ENCODE measurements around the gene HINFP.
"Not testable (repeated sequence)": the region's sequence is repeated elsewhere in the genome, so short reads cannot be mapped to it uniquely, and the experiment has no call there.

HINFP gene

GRCh38 chr11:119158467-119158866, 37.1 kb downstream of the HINFP start:
- no peak for DNase-seq

- DNase-seq: no peak
Observed at GRCh38 chr11:119160151-119160550, 38.8 kb downstream of the HINFP start.

- DNase-seq: no peak
Observed at GRCh38 chr11:119161871-119162270, 40.5 kb downstream of the HINFP start.

GRCh38 chr11:119166368-119167076, 45.1 kb downstream of the HINFP start:
- no peak for DNase-seq

- not testable (repeated sequence) for DNase-seq
Observed at GRCh38 chr11:119167077-119167458, 45.7 kb downstream of the HINFP start.

GRCh38 chr11:119167933-119168332, 46.6 kb downstream of the HINFP start:
- DNase-seq: no peak

- peak; percentile 79 for DNase-seq
Observed at GRCh38 chr11:119168471-119169281, 47.3 kb downstream of the HINFP start, which contains the start of gene NLRX1. Gene NLRX1, plus strand, starts transcription at chr11:119168725. Its CDS starts 2,679 bp downstream, at chr11:119171404.

- DNase-seq: peak; percentile 23
Observed at GRCh38 chr11:119169282-119169719, 47.9 kb downstream of the HINFP start.

- no peak for DNase-seq
Observed at GRCh38 chr11:119172513-119172912, 51.1 kb downstream of the HINFP start.

- no peak for DNase-seq
Observed at GRCh38 chr11:119173453-119173852, 52.1 kb downstream of the HINFP start.

- no peak for DNase-seq
Observed at GRCh38 chr11:119175493-119176077, 54.2 kb downstream of the HINFP start.

GRCh38 chr11:119178166-119178680, 56.8 kb downstream of the HINFP start:
- no peak for DNase-seq

- no peak for DNase-seq
Observed at GRCh38 chr11:119179342-119179741, 58.0 kb downstream of the HINFP start.

GRCh38 chr11:119179983-119180382, 58.6 kb downstream of the HINFP start:
- no peak for DNase-seq

- no peak for DNase-seq
Observed at GRCh38 chr11:119180729-119181676, 59.6 kb downstream of the HINFP start.

- no peak for DNase-seq
Observed at GRCh38 chr11:119181677-119182412, 60.5 kb downstream of the HINFP start.

GRCh38 chr11:119184399-119184798, 63.0 kb downstream of the HINFP start:
- DNase-seq: not testable (repeated sequence)

Data from stimulated activated CD4-positive, alpha-beta T cell treated with anti-CD3 and anti-CD28 coated beads, Interleukin-12 subunit alpha, Interleukin-12 subunit beta, amount 100 ng/mL, for 4 hours (primary cell).